Measurements from ENCODE around the gene GANAB.

DNA sequence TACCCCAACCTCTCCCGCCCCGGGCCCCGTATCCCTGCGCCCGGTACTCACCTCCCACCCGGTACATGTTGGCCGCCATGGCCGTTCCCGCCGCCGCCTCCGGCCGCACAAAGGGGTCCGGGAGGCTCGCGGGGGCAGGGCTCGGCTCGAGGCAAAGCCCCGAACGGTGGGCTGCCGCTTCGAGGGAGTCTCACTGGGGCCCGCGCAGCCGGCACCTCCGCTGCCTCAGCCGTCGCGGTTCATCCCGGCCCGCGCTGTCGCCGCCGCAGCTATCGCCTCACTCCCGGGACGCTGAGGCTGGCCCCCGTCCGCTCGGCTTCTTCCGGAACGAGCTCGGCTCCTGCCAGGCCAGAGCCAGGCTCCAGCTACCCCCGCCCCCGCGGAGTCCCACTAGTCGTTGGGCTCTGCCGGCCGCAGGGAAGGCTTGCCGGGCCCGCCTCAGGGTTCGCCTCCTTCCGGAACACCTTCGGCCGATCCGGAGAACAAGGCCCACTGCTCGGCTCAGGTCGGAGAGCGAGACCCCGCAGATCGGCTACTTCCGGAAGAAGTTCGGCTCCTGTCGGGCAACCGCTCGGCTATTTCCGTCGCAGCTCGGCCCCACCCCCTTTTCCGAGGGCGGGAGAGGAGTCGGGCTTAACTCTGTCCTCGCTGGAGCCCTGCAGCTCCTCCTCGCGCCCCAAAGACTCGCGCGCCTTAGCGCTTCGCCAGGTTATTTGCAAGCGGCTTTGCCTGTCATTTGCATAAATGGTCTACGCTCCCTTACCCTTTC, 44.9 kb downstream of the GANAB start, which contains the start of gene MTA2:
- TF ChIP-seq, protein P1, sequence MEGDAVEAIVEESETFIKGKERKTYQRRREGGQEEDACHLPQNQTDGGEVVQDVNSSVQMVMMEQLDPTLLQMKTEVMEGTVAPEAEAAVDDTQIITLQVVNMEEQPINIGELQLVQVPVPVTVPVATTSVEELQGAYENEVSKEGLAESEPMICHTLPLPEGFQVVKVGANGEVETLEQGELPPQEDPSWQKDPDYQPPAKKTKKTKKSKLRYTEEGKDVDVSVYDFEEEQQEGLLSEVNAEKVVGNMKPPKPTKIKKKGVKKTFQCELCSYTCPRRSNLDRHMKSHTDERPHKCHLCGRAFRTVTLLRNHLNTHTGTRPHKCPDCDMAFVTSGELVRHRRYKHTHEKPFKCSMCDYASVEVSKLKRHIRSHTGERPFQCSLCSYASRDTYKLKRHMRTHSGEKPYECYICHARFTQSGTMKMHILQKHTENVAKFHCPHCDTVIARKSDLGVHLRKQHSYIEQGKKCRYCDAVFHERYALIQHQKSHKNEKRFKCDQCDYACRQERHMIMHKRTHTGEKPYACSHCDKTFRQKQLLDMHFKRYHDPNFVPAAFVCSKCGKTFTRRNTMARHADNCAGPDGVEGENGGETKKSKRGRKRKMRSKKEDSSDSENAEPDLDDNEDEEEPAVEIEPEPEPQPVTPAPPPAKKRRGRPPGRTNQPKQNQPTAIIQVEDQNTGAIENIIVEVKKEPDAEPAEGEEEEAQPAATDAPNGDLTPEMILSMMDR (IDR thresholded peaks at IDR 0.05) = no peak
- peak in 1 of 2 donors; percentile 59 for TF ChIP-seq POLR2A (IDR thresholded peaks at IDR 0.05)

All from uterus (tissue), 2 donors.